ENCODE results near the gene AMER2.
A peak's percentile ranks its signal among the peaks of the same experiment; 100 is the strongest.

Gene AMER2

GRCh38 chr13:25171517-25172302 lies at the start of gene AMER2:
TSS of gene AMER2 (minus strand) at chr13:25172288. CDS start at chr13:25171619, 669 bp downstream.
- DNase-seq: peak; percentile 37

- DNase-seq: no peak
These were observed 45.9 kb upstream of the AMER2 start for GRCh38 chr13:25218019-25218418.

GRCh38 chr13:25217023-25217885 lies 45.2 kb upstream of the AMER2 start:
- DNase-seq: no peak

GRCh38 chr13:25215253-25215575 lies 43.1 kb upstream of the AMER2 start:
- no peak for DNase-seq

GRCh38 chr13:25214491-25215252 lies 42.6 kb upstream of the AMER2 start:
- DNase-seq: no peak

- no peak for DNase-seq
These were observed 41.6 kb upstream of the AMER2 start for GRCh38 chr13:25213715-25214114.

GRCh38 chr13:25210842-25211569 lies 38.9 kb upstream of the AMER2 start:
- no peak for DNase-seq

- DNase-seq: no peak
These were observed 35.3 kb upstream of the AMER2 start for GRCh38 chr13:25207291-25207810.

GRCh38 chr13:25204863-25205262 lies 32.8 kb upstream of the AMER2 start:
- no peak for DNase-seq

GRCh38 chr13:25203127-25203740 lies 31.1 kb upstream of the AMER2 start:
- DNase-seq: no peak

GRCh38 chr13:25200783-25201182 lies 28.7 kb upstream of the AMER2 start:
- DNase-seq: no peak

- no peak for DNase-seq
These were observed 26.6 kb upstream of the AMER2 start for GRCh38 chr13:25198647-25199046.

GRCh38 chr13:25196971-25197370 lies 24.9 kb upstream of the AMER2 start:
- DNase-seq: no peak

GRCh38 chr13:25192936-25193335 lies 20.8 kb upstream of the AMER2 start:
- no peak for DNase-seq

GRCh38 chr13:25192489-25192888 lies 20.4 kb upstream of the AMER2 start:
- no peak for DNase-seq

- DNase-seq: no peak
These were observed 20.0 kb upstream of the AMER2 start for GRCh38 chr13:25192052-25192451.

GRCh38 chr13:25190771-25191170 lies 18.7 kb upstream of the AMER2 start:
- no peak for DNase-seq

- no peak for DNase-seq
These were observed 18.2 kb upstream of the AMER2 start for GRCh38 chr13:25190256-25190655.

- DNase-seq: no peak
These were observed 15.5 kb upstream of the AMER2 start for GRCh38 chr13:25187596-25187995.

GRCh38 chr13:25186187-25186586 lies 14.1 kb upstream of the AMER2 start:
- DNase-seq: no peak

GRCh38 chr13:25181597-25181996 lies 9.5 kb upstream of the AMER2 start:
- DNase-seq: no peak
